PC-3 (cell line): ENCODE data around the gene CASS4.

Experiments
- CTCF ChIP-seq: fragments of 300-600 bp; sonication (generic); conservative IDR thresholded peaks from 2 replicates; pipeline ENCODE4 v1.5.1; 2017; ENCODE audit warnings: antibody characterized with exemption, low read depth, mild to moderate bottlenecking, low read length
- EZH2 ChIP-seq: fragments of 300-600 bp; sonication (generic); IDR thresholded peaks from one replicate; pipeline ENCODE4 v1.6.1; 2017; ENCODE audit warnings: antibody characterized with exemption, mild to moderate bottlenecking, low read length; ENCODE audit not compliant: unreplicated experiment

DNA sequence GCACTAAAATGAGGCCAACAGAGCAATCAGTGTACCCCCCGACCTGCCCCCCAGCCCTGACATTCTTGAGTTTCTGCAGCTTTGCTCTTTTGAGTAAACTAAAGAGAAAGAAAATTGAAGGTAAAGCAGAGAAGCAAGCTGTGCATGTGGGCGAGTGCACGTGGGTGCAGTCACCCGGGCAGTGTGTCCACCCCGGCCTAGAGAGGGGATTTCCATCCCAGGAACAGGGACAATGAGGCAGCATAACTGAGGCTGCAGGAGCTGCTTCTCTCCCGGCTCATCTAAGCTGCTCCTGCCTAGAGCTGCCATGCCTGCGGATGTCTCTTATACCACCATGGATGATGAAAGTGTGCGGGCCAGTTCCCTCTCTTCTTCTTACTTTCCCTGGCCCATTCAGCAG, 16.8 kb downstream of the CASS4 start:
- TF ChIP-seq CTCF (no peak), EZH2 (no peak)
